ENCODE measurements around the gene NPAT.

The NPAT gene

DNA sequence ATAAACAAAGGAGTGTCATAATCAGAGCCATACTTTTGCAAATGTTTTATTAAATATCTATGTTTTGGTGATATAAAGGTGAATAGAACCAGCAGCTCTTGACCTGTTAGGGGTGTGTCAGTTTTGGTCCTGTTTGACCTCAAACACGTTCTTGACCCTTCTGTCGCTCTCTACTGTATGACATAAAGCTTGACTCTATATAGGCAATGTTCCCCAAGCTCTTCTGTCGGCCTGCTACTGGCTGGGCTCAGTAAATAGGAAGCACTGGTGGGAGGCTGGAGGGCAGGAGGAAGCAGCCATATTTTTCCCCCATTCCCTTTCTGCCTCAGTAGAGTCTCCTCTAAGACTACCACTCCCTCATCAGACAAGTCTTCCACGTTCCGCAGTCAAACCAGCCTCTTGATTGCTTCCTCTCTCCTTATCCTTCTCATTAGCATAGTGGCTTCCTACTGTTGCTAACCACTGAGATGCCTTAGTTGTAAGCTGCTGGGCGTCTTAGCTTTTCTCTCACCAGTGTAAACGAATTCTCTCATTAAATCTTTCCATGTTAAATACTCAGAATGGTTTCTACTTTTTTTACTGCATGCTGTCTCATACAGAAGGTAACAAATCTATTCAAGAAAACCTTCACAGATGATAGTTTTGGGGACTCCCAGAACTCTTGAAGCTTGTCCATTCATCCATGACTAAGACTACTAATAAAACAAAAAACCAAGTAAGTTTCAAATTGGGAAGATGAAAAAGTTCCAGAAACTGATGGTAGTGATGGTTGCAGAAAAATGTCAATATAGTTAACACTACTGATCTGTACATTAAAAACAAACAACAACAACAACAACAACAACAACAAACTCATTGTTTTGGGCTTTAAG lies 3.3 kb downstream of the NPAT start:
- no peak overlapping the region for H2AK5ac ChIP-seq (ENCODE audit: low read depth, low read length)
- no peak overlapping the region for H4K8ac ChIP-seq (ENCODE audit: low read depth, low read length)
- WGBS, 2 donors (ENCODE audit: extremely low coverage in 2 of 2, insufficient read length in 2 of 2, insufficient replicate concordance in 1 of 2): no CpG with 5 or more reads among the region's 7 CpGs
- no peak overlapping the region for H2BK120ac ChIP-seq (ENCODE audit: low read depth, low read length)
- no peak overlapping the region for H3K18ac ChIP-seq (ENCODE audit: low read length)
- no peak overlapping the region for H3K4me3 ChIP-seq (ENCODE audit: low read length in 2 of 2)
- no peak overlapping the region for H2AFZ ChIP-seq (ENCODE audit: low read length)
- no peak overlapping the region for H2BK12ac ChIP-seq (ENCODE audit: low read length)
- H3K79me1 ChIP-seq (ENCODE audit: low read depth, low read length): no peaks in the 10 kb centered on the region
- no peak overlapping the region for H3K4me2 ChIP-seq (ENCODE audit: insufficient read depth, low read length, poor library complexity, severe bottlenecking)
- no peaks in the 10 kb centered on the region for H3K9me3 ChIP-seq (replicated peaks in 1 of 2; ENCODE audit: control insufficient read depth in 2 of 2, insufficient read depth in 1 of 2, low read depth in 1 of 2, low read length in 2 of 2)
- H3K36me3 ChIP-seq (replicated peaks in 1 of 2; ENCODE audit: control insufficient read depth in 2 of 2, insufficient read depth in 2 of 2, low read length in 2 of 2): peaks cover 0 to 45% of the 10 kb centered on the region in 2 donors
- H2BK15ac ChIP-seq (ENCODE audit: low read length): no peak overlapping the region
- no peak overlapping the region for H3K27ac ChIP-seq (replicated peaks; ENCODE audit: low read length)
- no peak overlapping the region for H2BK5ac ChIP-seq (ENCODE audit: low read length)
- H3K23ac ChIP-seq (ENCODE audit: low read depth, low read length, poor library complexity): no peak overlapping the region
- H3K4ac ChIP-seq (ENCODE audit: low read length): no peak overlapping the region
- no peaks in the 10 kb centered on the region for H3K27me3 ChIP-seq (ENCODE audit: control insufficient read depth in 3 of 3, insufficient read depth in 3 of 3, low read depth in 1 of 3, low read length in 3 of 3)
- peaks cover 4 to 13% of the 10 kb centered on the region in 2 donors for H3K4me1 ChIP-seq (ENCODE audit: control insufficient read depth in 2 of 2, insufficient read depth in 1 of 2, low read depth in 1 of 2, low read length in 2 of 2)
- no peak for DNase-seq (ENCODE audit: low spot score)
- no peak overlapping the region for H4K91ac ChIP-seq (ENCODE audit: low read depth, low read length, poor library complexity)
- H3K14ac ChIP-seq (ENCODE audit: low read length): no peak overlapping the region
- no peak overlapping the region for H3K9ac ChIP-seq (ENCODE audit: low read depth, low read length, poor library complexity)

DNA sequence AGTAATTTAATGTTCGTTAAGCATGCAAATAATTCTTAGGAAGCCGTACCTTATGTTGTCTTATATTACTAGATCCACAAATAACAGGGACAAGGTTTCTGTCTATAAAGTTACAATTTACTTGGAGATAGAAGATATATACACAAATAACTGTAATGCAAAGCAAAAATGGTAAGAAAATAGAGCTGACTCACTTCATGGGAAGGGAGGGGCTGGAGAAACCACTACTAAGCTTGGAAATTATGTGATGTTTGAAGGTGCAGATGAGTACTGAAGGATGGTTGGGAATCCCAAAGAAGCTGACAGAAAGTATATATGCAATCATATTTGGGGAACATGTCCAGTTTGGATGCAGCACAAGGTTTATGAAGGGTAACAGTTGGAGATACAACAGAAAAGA lies 4.0 kb downstream of the NPAT start:
- no peak overlapping the region for H3K4ac ChIP-seq (ENCODE audit: low read length)
- no peak overlapping the region for H3K18ac ChIP-seq (ENCODE audit: low read length)
- no peaks in the 10 kb centered on the region for H3K27me3 ChIP-seq (ENCODE audit: control insufficient read depth in 3 of 3, insufficient read depth in 3 of 3, low read depth in 1 of 3, low read length in 3 of 3)
- no CpG with 5 or more reads among the region's 2 CpGs for WGBS, 2 donors (ENCODE audit: extremely low coverage in 2 of 2, insufficient read length in 2 of 2, insufficient replicate concordance in 1 of 2)
- H3K9ac ChIP-seq (ENCODE audit: low read depth, low read length, poor library complexity): no peak overlapping the region
- H2AFZ ChIP-seq (ENCODE audit: low read length): no peak overlapping the region
- no peak for DNase-seq (ENCODE audit: low spot score)
- H2BK15ac ChIP-seq (ENCODE audit: low read length): no peak overlapping the region
- H3K14ac ChIP-seq (ENCODE audit: low read length): no peak overlapping the region
- H3K79me1 ChIP-seq (ENCODE audit: low read depth, low read length): no peaks in the 10 kb centered on the region
- H2AK5ac ChIP-seq (ENCODE audit: low read depth, low read length): no peak overlapping the region
- H3K27ac ChIP-seq (replicated peaks; ENCODE audit: low read length): no peak overlapping the region
- no peaks in the 10 kb centered on the region for H3K9me3 ChIP-seq (replicated peaks in 1 of 2; ENCODE audit: control insufficient read depth in 2 of 2, insufficient read depth in 1 of 2, low read depth in 1 of 2, low read length in 2 of 2)
- no peak overlapping the region for H2BK5ac ChIP-seq (ENCODE audit: low read length)
- H3K23ac ChIP-seq (ENCODE audit: low read depth, low read length, poor library complexity): no peak overlapping the region
- no peak overlapping the region for H4K91ac ChIP-seq (ENCODE audit: low read depth, low read length, poor library complexity)
- no peak overlapping the region for H2BK120ac ChIP-seq (ENCODE audit: low read depth, low read length)
- H2BK12ac ChIP-seq (ENCODE audit: low read length): no peak overlapping the region
- H3K4me1 ChIP-seq (ENCODE audit: control insufficient read depth in 2 of 2, insufficient read depth in 1 of 2, low read depth in 1 of 2, low read length in 2 of 2): peaks cover 2 to 9% of the 10 kb centered on the region in 2 donors
- H3K36me3 ChIP-seq (replicated peaks in 1 of 2; ENCODE audit: control insufficient read depth in 2 of 2, insufficient read depth in 2 of 2, low read length in 2 of 2): peaks cover 0 to 52% of the 10 kb centered on the region in 2 donors
- H4K8ac ChIP-seq (ENCODE audit: low read depth, low read length): no peak overlapping the region
- no peak overlapping the region for H3K4me3 ChIP-seq (ENCODE audit: low read length in 2 of 2)
- no peak overlapping the region for H3K4me2 ChIP-seq (ENCODE audit: insufficient read depth, low read length, poor library complexity, severe bottlenecking)

DNA sequence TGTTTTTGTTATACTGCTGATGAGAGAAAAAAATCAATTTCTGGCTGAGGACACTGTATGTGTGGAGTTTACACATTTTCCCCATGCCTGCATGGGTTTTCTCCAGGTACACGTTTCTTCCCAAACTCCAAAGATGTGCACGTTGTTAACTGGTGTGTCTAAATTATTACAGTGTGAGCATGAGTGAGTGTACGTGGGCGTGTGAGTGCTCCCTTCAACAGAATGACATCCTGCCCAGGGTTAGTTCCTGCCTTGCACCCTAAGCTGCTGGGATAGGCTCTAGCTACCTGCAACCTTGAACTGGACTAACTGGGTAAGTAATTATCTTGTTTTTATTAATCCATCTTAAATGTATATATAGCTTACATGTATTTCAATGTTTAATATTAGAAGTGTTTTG lies 5.5 kb downstream of the NPAT start:
- no peaks in the 10 kb centered on the region for H3K27me3 ChIP-seq (ENCODE audit: control insufficient read depth in 3 of 3, insufficient read depth in 3 of 3, low read depth in 1 of 3, low read length in 3 of 3)
- H2BK15ac ChIP-seq (ENCODE audit: low read length): no peak overlapping the region
- H4K91ac ChIP-seq (ENCODE audit: low read depth, low read length, poor library complexity): no peak overlapping the region
- H2BK120ac ChIP-seq (ENCODE audit: low read depth, low read length): no peak overlapping the region
- H2AK5ac ChIP-seq (ENCODE audit: low read depth, low read length): no peak overlapping the region
- peaks cover 2 to 9% of the 10 kb centered on the region in 2 donors for H3K4me1 ChIP-seq (ENCODE audit: control insufficient read depth in 2 of 2, insufficient read depth in 1 of 2, low read depth in 1 of 2, low read length in 2 of 2)
- no peak overlapping the region for H3K4me2 ChIP-seq (ENCODE audit: insufficient read depth, low read length, poor library complexity, severe bottlenecking)
- no peaks in the 10 kb centered on the region for H3K79me1 ChIP-seq (ENCODE audit: low read depth, low read length)
- no peak overlapping the region for H3K27ac ChIP-seq (replicated peaks; ENCODE audit: low read length)
- DNase-seq (ENCODE audit: low spot score): no peak
- no peak overlapping the region for H2AFZ ChIP-seq (ENCODE audit: low read length)
- H3K23ac ChIP-seq (ENCODE audit: low read depth, low read length, poor library complexity): no peak overlapping the region
- no peak overlapping the region for H3K9ac ChIP-seq (ENCODE audit: low read depth, low read length, poor library complexity)
- no CpG with 5 or more reads among the region's 4 CpGs for WGBS, 2 donors (ENCODE audit: extremely low coverage in 2 of 2, insufficient read length in 2 of 2, insufficient replicate concordance in 1 of 2)
- H2BK12ac ChIP-seq (ENCODE audit: low read length): no peak overlapping the region
- H3K14ac ChIP-seq (ENCODE audit: low read length): no peak overlapping the region
- H3K4me3 ChIP-seq (ENCODE audit: low read length in 2 of 2): no peak overlapping the region
- peaks cover 0 to 65% of the 10 kb centered on the region in 2 donors for H3K36me3 ChIP-seq (replicated peaks in 1 of 2; ENCODE audit: control insufficient read depth in 2 of 2, insufficient read depth in 2 of 2, low read length in 2 of 2)
- no peak overlapping the region for H3K4ac ChIP-seq (ENCODE audit: low read length)
- H2BK5ac ChIP-seq (ENCODE audit: low read length): no peak overlapping the region
- H3K18ac ChIP-seq (ENCODE audit: low read length): no peak overlapping the region
- peaks cover 0 to 1% of the 10 kb centered on the region in 2 donors for H3K9me3 ChIP-seq (replicated peaks in 1 of 2; ENCODE audit: control insufficient read depth in 2 of 2, insufficient read depth in 1 of 2, low read depth in 1 of 2, low read length in 2 of 2)
- no peak overlapping the region for H4K8ac ChIP-seq (ENCODE audit: low read depth, low read length)

DNA sequence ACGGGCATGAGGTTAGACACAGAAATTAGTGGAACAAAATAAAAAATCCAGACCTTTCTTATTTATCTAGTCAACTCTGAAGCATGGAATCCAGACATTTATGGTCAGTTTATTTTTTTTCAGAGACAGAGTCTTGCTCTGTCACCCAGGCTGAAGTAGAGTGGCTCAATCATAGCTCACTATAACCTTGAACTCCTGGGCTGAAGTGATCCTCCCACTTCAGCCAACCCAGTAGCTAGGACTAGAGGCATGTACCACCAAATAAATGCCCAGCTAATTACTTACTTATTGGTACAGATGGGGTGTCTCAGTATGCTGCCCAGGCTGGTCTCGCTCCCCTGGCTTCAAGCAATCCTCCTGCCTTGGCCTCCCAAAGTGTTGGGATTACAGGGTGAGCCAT lies 8.7 kb downstream of the NPAT start:
- peaks cover 2% of the 10 kb centered on the region for H3K79me1 ChIP-seq (ENCODE audit: low read depth, low read length)
- no peak overlapping the region for H3K23ac ChIP-seq (ENCODE audit: low read depth, low read length, poor library complexity)
- H3K9ac ChIP-seq (ENCODE audit: low read depth, low read length, poor library complexity): no peak overlapping the region
- H2BK120ac ChIP-seq (ENCODE audit: low read depth, low read length): no peak overlapping the region
- no peaks in the 10 kb centered on the region for H3K27me3 ChIP-seq (ENCODE audit: control insufficient read depth in 3 of 3, insufficient read depth in 3 of 3, low read depth in 1 of 3, low read length in 3 of 3)
- H2BK15ac ChIP-seq (ENCODE audit: low read length): no peak overlapping the region
- H2BK12ac ChIP-seq (ENCODE audit: low read length): no peak overlapping the region
- no peak overlapping the region for H3K18ac ChIP-seq (ENCODE audit: low read length)
- no peak for DNase-seq (ENCODE audit: low spot score)
- no peak overlapping the region for H4K91ac ChIP-seq (ENCODE audit: low read depth, low read length, poor library complexity)
- no peak overlapping the region for H2AFZ ChIP-seq (ENCODE audit: low read length)
- no peak overlapping the region for H3K4me3 ChIP-seq (ENCODE audit: low read length in 2 of 2)
- no peak overlapping the region for H2AK5ac ChIP-seq (ENCODE audit: low read depth, low read length)
- H3K4me2 ChIP-seq (ENCODE audit: insufficient read depth, low read length, poor library complexity, severe bottlenecking): no peak overlapping the region
- H3K14ac ChIP-seq (ENCODE audit: low read length): no peak overlapping the region
- H4K8ac ChIP-seq (ENCODE audit: low read depth, low read length): no peak overlapping the region
- no peaks in the 10 kb centered on the region for H3K4me1 ChIP-seq (ENCODE audit: control insufficient read depth in 2 of 2, insufficient read depth in 1 of 2, low read depth in 1 of 2, low read length in 2 of 2)
- peaks cover 0 to 23% of the 10 kb centered on the region in 2 donors for H3K9me3 ChIP-seq (replicated peaks in 1 of 2; ENCODE audit: control insufficient read depth in 2 of 2, insufficient read depth in 1 of 2, low read depth in 1 of 2, low read length in 2 of 2)
- no peak overlapping the region for H2BK5ac ChIP-seq (ENCODE audit: low read length)
- H3K4ac ChIP-seq (ENCODE audit: low read length): no peak overlapping the region
- H3K36me3 ChIP-seq (replicated peaks in 1 of 2; ENCODE audit: control insufficient read depth in 2 of 2, insufficient read depth in 2 of 2, low read length in 2 of 2): peaks cover 3 to 84% of the 10 kb centered on the region in 2 donors
- WGBS, 2 donors (ENCODE audit: extremely low coverage in 2 of 2, insufficient read length in 2 of 2, insufficient replicate concordance in 1 of 2): no CpG with 5 or more reads among the region's 2 CpGs
- H3K27ac ChIP-seq (replicated peaks; ENCODE audit: low read length): no peak overlapping the region

Measured in neuronal stem cell (in vitro differentiated cells).